GM23338 (cell line): Measurements from ENCODE around the gene FBXO17. TPM values are rescaled to one million over a fixed set of nuclear protein-coding genes. Genes with fewer than 3 reads are reported as not detected.

Experiments
- ATAC-seq: fragments of 200-7000 bp; cut with Tn5 transposase; 3 replicates; pipeline ENCODE4 v1.9.1; 2020
- DNase-seq: peaks from one replicate; pipeline ENCODE4 v3.0.0-alpha.2; 2015; ENCODE audit warnings: low spot score
- H2AFZ ChIP-seq: fragments of 200-600 bp; sonication (generic); 2 replicates; pipeline ENCODE4 v1.8.0; 2016; ENCODE audit warnings: antibody characterized with exemption, mild to moderate bottlenecking, moderate library complexity
- H3F3A ChIP-seq: fragments of 200-600 bp; sonication (generic); replicated peaks from 2 replicates; pipeline ENCODE4 v1.8.0; 2017; ENCODE audit warnings: antibody characterized with exemption, mixed run types, low read depth
- H3K27ac ChIP-seq: fragments of 200-600 bp; sonication (generic); 2 replicates; pipeline ENCODE4 v1.6.1; 2016; ENCODE audit warnings: low read depth
- H3K27me3 ChIP-seq: fragments of 200-600 bp; sonication (generic); 2 replicates; pipeline ENCODE4 v1.8.0; 2016; ENCODE audit warnings: mild to moderate bottlenecking, mixed run types, moderate library complexity; ENCODE audit not compliant: insufficient read depth
- H3K36me3 ChIP-seq: fragments of 200-600 bp; sonication (generic); 2 replicates; pipeline ENCODE4 v1.8.0; 2016; ENCODE audit warnings: mild to moderate bottlenecking; ENCODE audit not compliant: insufficient read depth
- H3K4me1 ChIP-seq: fragments of 200-600 bp; sonication (generic); 2 replicates; pipeline ENCODE4 v1.8.0; 2016; ENCODE audit warnings: mild to moderate bottlenecking, moderate library complexity; ENCODE audit not compliant: insufficient read depth
- H3K4me2 ChIP-seq: fragments of 200-600 bp; sonication (generic); 2 replicates; pipeline ENCODE4 v1.7.1; 2017; ENCODE audit warnings: mixed run types
- H3K4me3 ChIP-seq: fragments of 200-600 bp; sonication (generic); 2 replicates; pipeline ENCODE4 v1.6.1; 2016; ENCODE audit warnings: mixed run types
- H3K79me2 ChIP-seq: fragments of 200-600 bp; sonication (generic); replicated peaks from 2 replicates; pipeline ENCODE4 v1.8.0; 2017; ENCODE audit warnings: mild to moderate bottlenecking; ENCODE audit not compliant: insufficient read depth
- H3K9me2 ChIP-seq: fragments of 200-600 bp; sonication (generic); 2 replicates; pipeline ENCODE4 v1.8.0; 2017; ENCODE audit not compliant: insufficient read depth
- H4K20me1 ChIP-seq: fragments of 200-600 bp; sonication (generic); replicated peaks from 2 replicates; pipeline ENCODE4 v1.8.0; 2017; ENCODE audit warnings: mild to moderate bottlenecking; ENCODE audit not compliant: insufficient read depth
- H3K27ac Mint-ChIP-seq: 2 replicates; pipeline ENCODE4 v1.8.0; 2020; ENCODE audit warnings: inconsistent platforms, mild to moderate bottlenecking, moderate library complexity, mixed read lengths
- H3K27me3 Mint-ChIP-seq: 3 replicates; pipeline ENCODE4 v1.8.0; 2022; ENCODE audit warnings: low read depth, mild to moderate bottlenecking, moderate library complexity, mixed read lengths, inconsistent platforms; ENCODE audit not compliant: insufficient read depth, poor library complexity
- H3K36me3 Mint-ChIP-seq: 3 replicates; pipeline ENCODE4 v1.8.0; 2021; ENCODE audit warnings: low read depth, mild to moderate bottlenecking, inconsistent platforms, moderate library complexity, mixed read lengths
- H3K4me1 Mint-ChIP-seq: 3 replicates; pipeline ENCODE4 v1.8.0; 2020; ENCODE audit warnings: mild to moderate bottlenecking, inconsistent platforms, mixed read lengths
- H3K4me3 Mint-ChIP-seq: 3 replicates; pipeline ENCODE4 v1.8.0; 2021; ENCODE audit warnings: moderate library complexity, mild to moderate bottlenecking, inconsistent platforms, mixed read lengths
- H3K9me3 Mint-ChIP-seq: 3 replicates; pipeline ENCODE4 v1.8.0; 2020; ENCODE audit warnings: moderate library complexity, mild to moderate bottlenecking, inconsistent platforms, mixed read lengths
- CREB1 ChIP-seq: fragments of 250-450 bp; sonication (Bioruptor Pico); IDR thresholded peaks from 2 replicates; pipeline ENCODE4 v1.5.0; 2020; ENCODE audit warnings: low read depth, mild to moderate bottlenecking, moderate library complexity
- CTCF ChIP-seq, 2 experiments: fragments of 200-600 bp in 1 of 2; sonication (generic) in 1 of 2; conservative IDR thresholded peaks; 2 replicates each; pipeline versions ENCODE4 v1.5.1 to v1.6.1; 2016 to 2017; ENCODE audit warnings: antibody characterized with exemption in 2 of 2, low read depth in 2 of 2, mild to moderate bottlenecking in 2 of 2, moderate library complexity in 1 of 2
- ETS1 ChIP-seq: IDR thresholded peaks from 2 replicates; pipeline ENCODE4 v1.6.1; 2016; ENCODE audit warnings: antibody characterized with exemption
- EZH2 ChIP-seq: fragments of 200-600 bp; sonication (generic); IDR thresholded peaks from one replicate; pipeline ENCODE4 v1.8.0; 2017; ENCODE audit warnings: antibody characterized with exemption, mild to moderate bottlenecking, low read depth; ENCODE audit not compliant: unreplicated experiment
- EZH2phosphoT487 ChIP-seq: fragments of 200-600 bp; sonication (generic); IDR thresholded peaks from one replicate; pipeline ENCODE4 v1.8.1; 2018; ENCODE audit warnings: antibody characterized with exemption; ENCODE audit not compliant: unreplicated experiment
- JUNB ChIP-seq: IDR thresholded peaks from one replicate; pipeline ENCODE4 v1.6.1; 2016; ENCODE audit warnings: antibody characterized with exemption; ENCODE audit not compliant: unreplicated experiment
- NANOG ChIP-seq: IDR thresholded peaks from 2 replicates; pipeline ENCODE4 v1.6.1; 2016; ENCODE audit warnings: antibody characterized with exemption, borderline replicate concordance
- POLR2AphosphoS5 ChIP-seq: IDR thresholded peaks from 2 replicates; pipeline ENCODE4 v1.6.1; 2016; ENCODE audit warnings: antibody characterized with exemption, low read depth
- REST ChIP-seq: IDR thresholded peaks from one replicate; pipeline ENCODE4 v1.6.1; 2018; ENCODE audit warnings: antibody characterized with exemption; ENCODE audit not compliant: unreplicated experiment
- STAT1 ChIP-seq: IDR thresholded peaks from one replicate; pipeline ENCODE4 v1.6.1; 2016; ENCODE audit warnings: antibody characterized with exemption; ENCODE audit not compliant: unreplicated experiment
- ZNF114 ChIP-seq: fragments of 250-450 bp; sonication (Bioruptor Pico); IDR thresholded peaks from 2 replicates; pipeline ENCODE4 v1.5.0; 2020; ENCODE audit warnings: mild to moderate bottlenecking, moderate library complexity
- ZNF331 ChIP-seq: fragments of 250-450 bp; sonication (Bioruptor Pico); IDR thresholded peaks from 2 replicates; pipeline ENCODE4 v1.5.0; 2020; ENCODE audit warnings: low read depth, mild to moderate bottlenecking, moderate library complexity
- ZNF462 ChIP-seq: fragments of 250-450 bp; sonication (Bioruptor Pico); IDR thresholded peaks from 2 replicates; pipeline ENCODE4 v1.5.0; 2020; ENCODE audit warnings: mild to moderate bottlenecking, moderate library complexity
- polyA plus RNA-seq: library from polyadenylated mRNA; unstranded; fragments of >200 nt; fragmentation: Nextera tagmentation; extraction: Ambion mirVana; gene quantifications from 2 replicates; pipeline ENCODE4 v1.2.1, GENCODE V29; 2016
- total RNA-seq: library from RNA; depleted of rRNA; stranded (reverse); fragments of >200 nt; shearing (Covaris generic); gene quantifications from 2 replicates; pipeline ENCODE4 v1.2.3, GENCODE V29; 2014

FBXO17 gene
- total and polyA plus RNA-seq, 2 experiments from 2014 or later: 17.2 to 29.0 TPM

GRCh38 chr19:38978326-38978689, 2.8 kb upstream of the FBXO17 start:
- no peak for ATAC-seq
- Mint-ChIP-seq H3K27ac (no peak overlapping the region), H3K9me3 (peaks cover 30% of the 10 kb centered on the region), H3K4me1 (peaks cover 11% of the 10 kb centered on the region), H3K27me3 (peaks cover 11% of the 10 kb centered on the region), H3K36me3 (peaks cover 17% of the 10 kb centered on the region), H3K4me3 (no peak overlapping the region)
- 0 out of 2 replicates have a peak, but pooled peaks cover 5% of the 10 kb centered on the region for H3F3A ChIP-seq
- H3K36me3 ChIP-seq: no peaks in the 10 kb centered on the region
- no peak overlapping the region for H3K4me2 ChIP-seq
- H4K20me1 ChIP-seq: no peaks in the 10 kb centered on the region
- TF ChIP-seq NANOG (no peak), REST (no peak), ZNF114 (no peak), POLR2AphosphoS5 (no peak), CTCF (conservative IDR thresholded peaks at IDR 0.05; ENCODE audit: low read depth in 2 of 2) (no peak), ETS1 (no peak), EZH2 (no peak), JUNB (no peak), STAT1 (no peak), CREB1 (CRISPR knock-in tag) (no peak), EZH2phosphoT487 (no peak), ZNF331 (CRISPR knock-in tag) (no peak), ZNF462 (CRISPR knock-in tag) (no peak)
- H3K27ac ChIP-seq: no peak overlapping the region
- H3K4me3 ChIP-seq: no peak overlapping the region
- no peaks in the 10 kb centered on the region; the same call in 1 of the 2 replicates for H3K9me2 ChIP-seq
- peaks cover 7% of the 10 kb centered on the region for H3K79me2 ChIP-seq
- H2AFZ ChIP-seq: no peak overlapping the region
- DNase-seq: no peak
- peaks cover 9% of the 10 kb centered on the region for H3K4me1 ChIP-seq
- no peaks in the 10 kb centered on the region for H3K27me3 ChIP-seq
